Lower leg skin (tissue), 3 donors: ENCODE results near the gene SCUBE1.

ENCODE experiments used
- CTCF ChIP-seq, 3 donors: fragments of 450-650 bp; IDR thresholded peaks; one replicate each; pipeline ENCODE4 v1.5.1; 2016; ENCODE audit warnings: antibody characterized with exemption in 3 of 3, mild to moderate bottlenecking in 3 of 3, moderate library complexity in 2 of 3
- POLR2A ChIP-seq, 2 donors: fragments of 450-650 bp; IDR thresholded peaks; one replicate each; pipeline ENCODE4 v1.6.1; 2016 to 2017; ENCODE audit warnings: antibody characterized with exemption in 2 of 2, mild to moderate bottlenecking in 1 of 2, moderate library complexity in 1 of 2

DNA sequence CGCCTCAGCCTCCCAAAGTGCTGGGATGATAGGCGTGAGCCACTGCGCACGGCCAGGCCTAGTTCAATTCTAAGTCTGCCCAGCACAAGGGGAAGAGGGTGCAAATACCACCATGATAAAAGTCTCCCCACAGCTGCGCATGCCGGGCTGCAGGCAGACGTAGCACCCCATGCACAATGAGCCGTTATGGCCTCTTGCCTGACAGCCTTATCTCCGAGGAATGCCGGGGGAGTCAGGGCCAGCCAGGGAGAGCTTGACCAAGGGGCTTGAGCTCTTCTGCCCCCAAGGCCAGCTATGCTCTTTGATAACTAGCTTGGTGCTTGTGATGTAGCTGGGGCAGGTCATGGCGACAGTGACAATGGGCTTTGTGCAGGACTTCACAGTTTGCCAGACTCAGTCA, 13.7 kb upstream of the SCUBE1 start:
- TF ChIP-seq CTCF (IDR thresholded peaks at IDR 0.05) (no peak), POLR2A (IDR thresholded peaks at IDR 0.05) (no peak)
